Activated T-cell treated with anti-CD3 and anti-CD28 coated beads for 4 hours (primary cell): ENCODE data around the gene PTGER3.
A peak's percentile ranks its signal among the peaks of the same experiment; 100 is the strongest.

Experiments
- DNase-seq: peaks from one replicate; pipeline ENCODE4 v3.0.0-alpha.2; 2020

Gene PTGER3

GRCh38 chr1:71047635-71048607, at the start of gene PTGER3:
Gene PTGER3 (minus strand): TSS chr1:71047816. CDS start chr1:71047577, 239 bp downstream.
- peak; percentile 44 for DNase-seq

GRCh38 chr1:71094913-71095312, 47.3 kb upstream of the PTGER3 start:
- no peak for DNase-seq

GRCh38 chr1:71093938-71094337, 46.3 kb upstream of the PTGER3 start:
- no peak for DNase-seq

GRCh38 chr1:71089536-71090270, 42.1 kb upstream of the PTGER3 start:
- DNase-seq = no peak

GRCh38 chr1:71088645-71089287, 41.1 kb upstream of the PTGER3 start:
- no peak for DNase-seq

- no peak for DNase-seq
Measured at GRCh38 chr1:71087713-71088112, 40.1 kb upstream of the PTGER3 start.

GRCh38 chr1:71087060-71087459, 39.4 kb upstream of the PTGER3 start:
- no peak for DNase-seq

- no peak for DNase-seq
Measured at GRCh38 chr1:71086331-71086730, 38.7 kb upstream of the PTGER3 start.

GRCh38 chr1:71083271-71083670, 35.7 kb upstream of the PTGER3 start:
- no peak for DNase-seq

GRCh38 chr1:71081697-71082080, 34.1 kb upstream of the PTGER3 start:
- DNase-seq = no peak

GRCh38 chr1:71080739-71081696, 33.4 kb upstream of the PTGER3 start, which contains the start of gene ZRANB2:
Gene ZRANB2 (minus strand): TSS chr1:71081035. CDS start chr1:71080995, 40 bp downstream.
- DNase-seq = peak; percentile 84

- DNase-seq = no peak
Measured at GRCh38 chr1:71080230-71080738, 32.7 kb upstream of the PTGER3 start.

- DNase-seq = no peak
Measured at GRCh38 chr1:71074681-71075080, 27.1 kb upstream of the PTGER3 start.

GRCh38 chr1:71072273-71072672, 24.7 kb upstream of the PTGER3 start:
- DNase-seq = no peak

GRCh38 chr1:71071720-71072119, 24.1 kb upstream of the PTGER3 start:
- DNase-seq = no peak

- no peak for DNase-seq
Measured at GRCh38 chr1:71068325-71069240, 21.0 kb upstream of the PTGER3 start.

- no peak for DNase-seq
Measured at GRCh38 chr1:71054791-71055190, 7.2 kb upstream of the PTGER3 start.

GRCh38 chr1:71054281-71054731, 6.7 kb upstream of the PTGER3 start:
- DNase-seq = no peak

GRCh38 chr1:71053758-71054157, 6.1 kb upstream of the PTGER3 start:
- no peak for DNase-seq

GRCh38 chr1:71053146-71053545, 5.5 kb upstream of the PTGER3 start:
- no peak for DNase-seq
